Mesodermal cell (in vitro differentiated cells): ENCODE measurements around the gene RNASE12.
"Not testable (repeated sequence)": the region's sequence is repeated elsewhere in the genome, so short reads cannot be mapped to it uniquely, and the experiment has no call there.

Source experiments
- H3K27ac ChIP-seq: 2 replicates; pipeline ENCODE4 v1.7.0; 2013; ENCODE audit warnings: mild to moderate bottlenecking, low read depth, low read length, moderate library complexity; ENCODE audit not compliant: severe bottlenecking
- H3K36me3 ChIP-seq: 2 replicates; pipeline ENCODE4 v1.7.1; 2013; ENCODE audit warnings: mild to moderate bottlenecking, low read length, moderate library complexity; ENCODE audit not compliant: control insufficient read depth, insufficient read depth
- H3K4me1 ChIP-seq: one replicate; pipeline ENCODE4 v1.7.1; 2013; ENCODE audit warnings: mild to moderate bottlenecking, low read length; ENCODE audit not compliant: insufficient read depth, control insufficient read depth, poor library complexity, severe bottlenecking
- H3K4me3 ChIP-seq: 2 replicates; pipeline ENCODE4 v1.7.0; 2013; ENCODE audit warnings: low read length, control low read depth, mild to moderate bottlenecking; ENCODE audit not compliant: insufficient read depth, poor library complexity, severe bottlenecking; ENCODE audit errors: extremely low read depth
- H3K9me3 ChIP-seq: 2 replicates; pipeline ENCODE4 v1.7.1; 2013; ENCODE audit warnings: mild to moderate bottlenecking, low read length, moderate library complexity; ENCODE audit not compliant: control insufficient read depth
- WGBS, 2 experiments: methylation state at CpG; one replicate each; pipeline ENCODE4 v1.1.5; 2013; ENCODE audit warnings: missing lambda C conversion rate in 2 of 2; ENCODE audit not compliant: insufficient coverage in 2 of 2; 5-methylcytosine and 5-hydroxymethylcytosine counted together

Gene RNASE12

DNA sequence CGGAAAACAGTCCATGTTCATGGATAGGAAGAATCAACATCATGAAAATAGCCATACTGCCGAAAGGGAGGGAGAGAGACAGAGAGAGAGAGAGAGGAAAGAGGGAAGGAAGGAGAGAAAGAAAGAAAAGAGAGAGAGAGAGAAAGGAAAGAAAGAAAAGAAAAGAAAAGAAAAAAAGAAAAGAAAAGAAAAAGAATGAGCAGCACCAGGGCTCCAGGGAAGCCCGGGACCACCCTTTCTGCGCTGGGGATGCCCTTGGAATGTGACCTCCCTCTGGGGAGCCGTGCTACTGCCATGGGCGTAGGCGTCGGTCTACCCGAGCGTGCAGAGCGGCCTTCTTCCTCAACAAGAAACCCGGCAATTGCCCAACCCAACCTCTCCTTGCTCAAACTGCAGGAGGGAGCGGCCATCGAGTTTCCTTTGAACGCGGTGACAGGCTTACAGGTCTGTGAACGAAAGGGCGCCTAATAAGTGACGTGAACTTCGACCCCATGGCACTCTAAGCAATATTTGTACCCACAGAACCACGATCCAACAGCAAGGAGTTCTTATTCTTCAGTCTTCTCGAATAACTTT, 33.4 kb upstream of the RNASE12 start:
- H3K9me3 ChIP-seq = no peaks in the 10 kb centered on the region
- WGBS, 2 experiments = 6 to 9% methylated on average over 21 of the region's 22 CpGs
- peak overlapping the region; percentile 57 for H3K4me3 ChIP-seq
- H3K36me3 ChIP-seq = no peaks in the 10 kb centered on the region
- H3K27ac ChIP-seq = no peak overlapping the region
- peaks cover 17% of the 10 kb centered on the region for H3K4me1 ChIP-seq

DNA sequence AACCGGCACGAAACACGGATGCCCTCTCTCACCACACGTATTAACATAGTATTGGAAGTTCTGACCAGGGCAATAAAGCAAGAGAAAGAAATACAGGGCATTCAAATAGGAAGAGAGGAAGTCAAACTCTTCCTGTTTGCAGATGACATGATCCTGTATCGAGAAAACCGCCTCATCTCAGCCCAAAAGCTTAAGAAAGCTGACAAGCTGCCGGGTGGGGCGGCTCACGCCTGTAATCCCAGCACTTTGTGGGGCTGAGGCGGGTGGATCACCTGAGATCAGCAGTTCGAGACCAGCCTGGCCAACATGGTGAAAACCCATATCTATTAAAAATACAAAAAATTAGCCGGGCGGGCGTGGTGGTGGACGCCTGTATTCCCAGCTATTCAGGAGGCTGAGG, 32.6 kb upstream of the RNASE12 start:
- Histone ChIP-seq H3K9me3 (no peaks in the 10 kb centered on the region), H3K36me3 (no peaks in the 10 kb centered on the region), H3K27ac (no peak overlapping the region), H3K4me1 (peaks cover 17% of the 10 kb centered on the region), H3K4me3 (no peak overlapping the region)
- 91 to 94% methylated on average over 10 to 11 of the region's 15 CpGs for WGBS, 2 experiments

DNA sequence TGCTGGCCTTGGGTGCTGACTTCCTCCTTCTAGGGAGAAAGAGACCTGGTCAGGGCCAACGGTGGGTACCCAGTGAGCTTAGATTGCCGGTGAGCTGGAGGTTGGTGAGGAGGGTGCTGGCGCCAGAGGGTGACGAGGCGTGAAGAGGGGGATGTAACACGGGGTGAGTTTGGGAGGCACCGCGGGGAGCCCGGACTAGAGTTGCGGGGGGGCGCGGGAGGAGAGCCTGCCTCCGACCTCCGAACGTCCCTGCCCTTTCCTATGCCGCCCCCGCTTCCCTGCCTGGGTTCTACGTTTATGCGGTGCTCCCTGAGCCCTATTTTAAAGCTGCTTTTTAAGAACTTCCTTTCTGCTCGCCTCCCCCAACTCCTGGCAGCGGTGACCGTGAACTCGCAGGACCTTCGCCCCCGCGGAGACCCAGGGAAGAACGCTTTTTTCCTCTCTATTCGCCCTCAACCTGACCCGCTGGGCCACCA, 31.7 kb upstream of the RNASE12 start:
- H3K4me3 ChIP-seq = no peak overlapping the region

DNA sequence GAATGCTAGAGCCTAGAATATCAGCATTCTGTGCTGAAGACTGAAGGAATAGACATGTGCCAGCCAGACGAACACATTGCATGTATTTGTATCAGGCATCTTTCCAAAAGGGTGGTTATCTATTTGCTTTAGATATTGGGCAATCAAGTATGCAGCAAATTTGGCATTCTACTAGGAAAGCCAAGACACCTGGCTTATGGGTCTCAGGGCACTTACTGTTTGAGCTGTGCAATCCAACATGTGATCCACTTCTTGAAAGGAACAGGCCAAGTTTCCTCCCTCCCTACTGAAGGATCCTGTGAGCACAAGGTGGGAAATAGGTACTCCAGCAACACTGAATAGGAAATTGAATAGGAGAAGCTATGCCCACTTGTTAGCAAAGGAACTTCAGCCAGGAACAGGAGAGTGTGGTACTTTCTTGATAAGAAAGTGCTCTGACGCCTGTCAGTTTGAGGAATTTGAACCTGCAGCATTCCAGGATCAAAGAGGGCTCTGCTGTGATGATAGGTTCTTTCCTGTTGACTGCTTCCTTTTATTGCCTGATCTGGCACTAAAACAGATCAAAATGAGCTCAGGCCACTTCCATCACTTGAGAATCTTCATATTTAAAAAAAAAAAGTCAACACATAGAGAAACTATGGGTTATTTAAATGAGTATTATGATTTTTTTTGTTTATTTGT, 29.8 kb upstream of the RNASE12 start:
- Histone ChIP-seq H3K9me3 (no peaks in the 10 kb centered on the region), H3K4me1 (no peaks in the 10 kb centered on the region), H3K27ac (no peak overlapping the region), H3K4me3 (no peak overlapping the region), H3K36me3 (no peaks in the 10 kb centered on the region)
- 54 to 100% methylated on average over 1 to 2 of the region's 2 CpGs for WGBS, 2 experiments

More for the DNA sequence above, 31.7 kb upstream of the RNASE12 start:
- Histone ChIP-seq H3K27ac (no peak overlapping the region), H3K9me3 (no peaks in the 10 kb centered on the region), H3K36me3 (no peaks in the 10 kb centered on the region), H3K4me1 (peaks cover 12% of the 10 kb centered on the region)
- 81 to 85% methylated on average over 23 to 28 of the region's 29 CpGs for WGBS, 2 experiments

DNA sequence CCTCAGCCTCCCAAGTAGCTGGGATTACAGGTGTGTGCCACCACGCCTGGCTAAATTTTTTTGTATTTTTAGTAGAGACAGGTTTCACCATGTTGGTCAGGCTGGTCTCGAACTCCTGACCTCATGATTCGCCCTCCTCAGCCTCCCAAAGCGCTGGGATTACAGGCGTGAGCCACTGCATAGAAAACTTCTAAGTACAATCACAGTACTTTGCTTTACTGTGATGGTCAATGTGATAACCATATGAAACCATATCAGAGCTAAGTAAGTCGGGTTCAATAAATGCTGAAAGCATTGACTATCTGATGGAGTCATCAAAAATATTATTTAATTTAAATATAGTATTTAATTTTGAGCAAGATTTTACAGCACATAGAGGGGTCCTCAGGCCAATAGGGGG, 28.5 kb upstream of the RNASE12 start:
- not testable (repeated sequence) for H3K9me3 ChIP-seq, H3K4me3 ChIP-seq, H3K27ac ChIP-seq, H3K4me1 ChIP-seq, H3K36me3 ChIP-seq
- WGBS, 2 experiments = 80 to 90% methylated on average over 2 to 3 of the region's 6 CpGs

DNA sequence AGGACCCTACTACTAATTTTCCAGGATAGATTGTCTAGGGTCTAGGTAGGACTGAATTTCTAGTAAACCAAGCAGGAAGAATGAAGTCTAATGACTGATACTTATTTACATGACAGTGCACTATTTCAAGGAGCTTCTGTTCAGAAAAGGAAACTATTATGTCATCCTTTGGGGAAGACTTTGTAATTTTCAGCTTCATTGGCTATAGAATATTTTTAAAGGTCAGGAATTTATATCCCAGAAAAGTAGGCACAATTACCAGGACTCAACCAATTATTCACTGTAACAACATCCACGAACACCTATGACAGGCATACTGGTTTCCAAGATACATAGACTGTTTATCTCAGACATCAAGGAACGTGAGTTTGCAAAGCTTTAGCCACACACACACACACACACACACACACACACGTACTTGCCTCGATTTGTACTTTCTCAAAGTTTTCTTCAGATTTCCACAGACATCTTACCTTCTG, 27.1 kb upstream of the RNASE12 start:
- H3K4me3 ChIP-seq = no peak overlapping the region
- H3K9me3 ChIP-seq = no peaks in the 10 kb centered on the region
- H3K27ac ChIP-seq = no peak overlapping the region
- no peaks in the 10 kb centered on the region for H3K36me3 ChIP-seq
- 77 to 85% methylated on average over 2 to 4 of the region's 4 CpGs for WGBS, 2 experiments
- H3K4me1 ChIP-seq = no peaks in the 10 kb centered on the region

DNA sequence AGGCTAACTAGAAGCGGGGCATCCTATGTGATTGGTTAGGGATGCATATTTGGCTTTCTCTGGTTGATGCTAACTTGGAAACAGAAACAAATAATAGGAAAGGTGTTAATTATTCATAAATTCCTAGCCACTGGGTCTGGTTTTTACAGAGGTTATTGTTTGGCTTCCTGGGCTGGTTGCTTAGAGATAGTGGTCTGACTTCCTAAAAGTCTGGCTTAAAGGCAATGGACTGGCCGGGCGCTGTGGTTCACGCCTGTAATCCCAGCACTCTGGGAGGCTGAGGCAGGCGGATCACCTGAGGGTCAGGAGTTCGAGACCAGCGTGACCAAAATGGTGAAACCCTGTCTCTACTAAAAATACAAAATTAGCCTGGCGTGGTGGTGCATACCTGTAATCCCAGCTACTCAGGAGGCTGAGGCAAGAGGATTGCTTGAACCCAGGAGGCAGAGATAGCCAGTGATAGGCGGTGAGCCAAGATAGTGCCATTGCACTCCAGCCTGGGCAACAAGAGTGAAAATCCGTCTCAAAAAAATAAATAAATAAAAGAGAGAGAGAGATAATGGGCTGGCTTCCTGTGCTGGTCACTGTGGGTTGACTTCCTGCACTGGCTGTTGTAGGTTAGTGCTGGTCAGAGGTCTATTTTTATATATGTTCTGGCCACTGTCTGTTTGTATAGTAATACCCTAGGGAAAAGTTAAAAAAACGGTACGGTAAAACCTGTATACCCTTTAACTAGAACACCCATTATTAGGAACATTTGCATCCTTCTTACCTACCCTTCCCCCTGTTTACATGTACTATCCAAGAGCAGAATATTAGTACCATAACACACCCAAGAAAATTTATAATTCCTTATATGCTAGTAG, 26.2 kb upstream of the RNASE12 start:
- 87 to 96% methylated on average over 9 to 10 of the region's 12 CpGs for WGBS, 2 experiments
- no peaks in the 10 kb centered on the region for H3K9me3 ChIP-seq
- H3K4me1 ChIP-seq = peaks cover 6% of the 10 kb centered on the region
- H3K27ac ChIP-seq = no peak overlapping the region
- no peak overlapping the region for H3K4me3 ChIP-seq
- no peaks in the 10 kb centered on the region for H3K36me3 ChIP-seq

DNA sequence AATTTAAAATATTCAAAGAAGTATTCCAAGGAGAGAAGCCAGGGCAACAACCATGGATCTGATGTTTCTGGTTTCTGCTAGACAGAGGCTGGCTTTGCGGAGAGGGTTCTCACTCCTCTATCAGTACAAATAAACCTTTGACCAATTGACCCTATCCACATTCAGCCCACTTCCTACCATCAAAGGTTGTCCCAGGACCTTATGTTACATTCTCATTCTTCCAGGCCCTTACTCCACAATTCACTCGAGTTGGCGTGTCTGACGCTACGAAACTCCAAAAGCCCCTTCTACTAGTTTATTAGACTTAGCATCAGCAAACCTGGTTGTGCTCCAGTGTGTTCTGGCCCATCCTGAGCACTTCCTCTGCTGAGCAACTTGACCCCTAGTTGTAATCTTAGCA, 24.8 kb upstream of the RNASE12 start:
- Histone ChIP-seq H3K4me3 (no peak overlapping the region), H3K27ac (no peak overlapping the region), H3K9me3 (no peaks in the 10 kb centered on the region), H3K4me1 (peaks cover 6% of the 10 kb centered on the region), H3K36me3 (no peaks in the 10 kb centered on the region)
- 97 to 100% methylated on average over 4 to 5 of the region's 5 CpGs for WGBS, 2 experiments

DNA sequence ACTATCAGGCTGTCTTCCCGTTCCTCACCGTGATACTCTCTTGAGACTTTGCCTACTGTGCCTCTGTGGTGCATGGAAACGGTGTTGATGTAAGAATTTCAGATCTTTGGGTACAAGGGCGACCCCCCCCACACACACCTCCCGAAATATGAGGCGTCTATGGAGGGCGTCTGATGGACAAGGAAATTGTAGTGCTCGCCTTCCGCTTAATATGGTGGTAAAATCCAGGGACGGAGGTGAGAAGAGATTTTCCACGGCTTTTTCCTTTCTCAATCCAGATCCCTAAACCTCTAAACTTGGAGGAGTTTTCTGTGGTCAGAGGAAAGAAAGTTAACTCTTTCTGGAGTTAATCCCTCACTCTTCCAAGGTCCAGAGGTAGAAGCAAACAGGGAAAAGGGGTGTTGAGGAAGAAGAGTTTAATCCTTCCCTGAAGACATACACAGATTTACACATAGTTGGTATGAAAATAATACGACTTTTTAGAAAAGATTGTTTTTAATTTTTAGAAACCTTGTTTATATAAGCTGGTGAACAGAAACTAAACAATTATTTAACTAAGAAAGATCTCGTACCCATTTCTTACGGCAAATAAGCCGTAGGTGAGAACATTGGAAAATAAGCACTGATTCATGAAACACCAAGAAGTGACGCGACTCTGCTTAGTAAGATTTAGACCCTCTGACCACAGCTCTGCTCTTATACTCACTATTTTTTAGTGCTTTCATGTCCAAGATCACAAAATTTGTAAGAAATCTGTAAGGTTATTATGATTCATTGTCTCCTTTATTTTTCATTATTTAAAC, 23.1 kb upstream of the RNASE12 start:
- 55 to 75% methylated on average over 3 to 8 of the region's 17 CpGs for WGBS, 2 experiments
- H3K4me3 ChIP-seq = peak overlapping the region; percentile 65
- peak overlapping the region; percentile 72 for H3K27ac ChIP-seq
- no peaks in the 10 kb centered on the region for H3K9me3 ChIP-seq
- no peaks in the 10 kb centered on the region for H3K36me3 ChIP-seq
- H3K4me1 ChIP-seq = peaks cover 6% of the 10 kb centered on the region
